ENCODE results near the gene TDRD12. TPM values are rescaled to one million over a fixed set of nuclear protein-coding genes. Genes with fewer than 3 reads are reported as not detected.
"Not testable (repeated sequence)": the region's sequence is repeated elsewhere in the genome, so short reads cannot be mapped to it uniquely, and the experiment has no call there.

Gene TDRD12
- total RNA-seq, 1 donor from 2014 or later = not detected

- no peak overlapping the region for H3K27ac Mint-ChIP-seq (ENCODE audit: unreplicated experiment)
- peaks cover 6% of the 10 kb centered on the region for H3K36me3 Mint-ChIP-seq (ENCODE audit: unreplicated experiment)
- peaks cover 2% of the 10 kb centered on the region for H3K27me3 Mint-ChIP-seq (ENCODE audit: unreplicated experiment)
- no peak overlapping the region for H3K4me3 Mint-ChIP-seq (ENCODE audit: unreplicated experiment)
- H3K4me1 Mint-ChIP-seq (ENCODE audit: low read depth, unreplicated experiment) = no peaks in the 10 kb centered on the region
- peaks cover 2% of the 10 kb centered on the region for H3K9me3 Mint-ChIP-seq (ENCODE audit: unreplicated experiment)
- no peak for DNase-seq
- TF ChIP-seq CTCF (IDR thresholded peaks at IDR 0.05; ENCODE audit: partially characterized antibody, unreplicated experiment) = no peak
These were observed 10.5 kb upstream of the TDRD12 start for GRCh38 chr19:32709032-32709431.

GRCh38 chr19:32711747-32712146, 7.8 kb upstream of the TDRD12 start:
- no peaks in the 10 kb centered on the region for H3K36me3 Mint-ChIP-seq (ENCODE audit: unreplicated experiment)
- no peaks in the 10 kb centered on the region for H3K9me3 Mint-ChIP-seq (ENCODE audit: unreplicated experiment)
- no peak for TF ChIP-seq CTCF (IDR thresholded peaks at IDR 0.05; ENCODE audit: partially characterized antibody, unreplicated experiment)

GRCh38 chr19:32716203-32716602, 3.4 kb upstream of the TDRD12 start:
- H3K27ac Mint-ChIP-seq (ENCODE audit: unreplicated experiment); H3K4me1 Mint-ChIP-seq (ENCODE audit: low read depth, unreplicated experiment); H3K27me3 Mint-ChIP-seq (ENCODE audit: unreplicated experiment); DNase-seq; H3K36me3 Mint-ChIP-seq (ENCODE audit: unreplicated experiment); H3K9me3 Mint-ChIP-seq (ENCODE audit: unreplicated experiment); H3K4me3 Mint-ChIP-seq (ENCODE audit: unreplicated experiment): not testable (repeated sequence)

More at GRCh38 chr19:32711747-32712146, 7.8 kb upstream of the TDRD12 start:
- Mint-ChIP-seq H3K4me3 (ENCODE audit: unreplicated experiment) (no peak overlapping the region), H3K4me1 (ENCODE audit: low read depth, unreplicated experiment) (no peaks in the 10 kb centered on the region), H3K27ac (ENCODE audit: unreplicated experiment) (no peak overlapping the region), H3K27me3 (ENCODE audit: unreplicated experiment) (peaks cover 2% of the 10 kb centered on the region)
- no peak for DNase-seq

GRCh38 chr19:32717496-32717895, 2.1 kb upstream of the TDRD12 start:
- peaks cover 2% of the 10 kb centered on the region for H3K9me3 Mint-ChIP-seq (ENCODE audit: unreplicated experiment)

GRCh38 chr19:32718286-32718685, 1.3 kb upstream of the TDRD12 start:
- H3K9me3 Mint-ChIP-seq (ENCODE audit: unreplicated experiment) = peaks cover 2% of the 10 kb centered on the region
- no peak for DNase-seq
- peaks cover 6% of the 10 kb centered on the region for H3K27me3 Mint-ChIP-seq (ENCODE audit: unreplicated experiment)
- H3K4me3 Mint-ChIP-seq (ENCODE audit: unreplicated experiment) = no peak overlapping the region
- no peak overlapping the region for H3K27ac Mint-ChIP-seq (ENCODE audit: unreplicated experiment)
- no peak for TF ChIP-seq CTCF (IDR thresholded peaks at IDR 0.05; ENCODE audit: partially characterized antibody, unreplicated experiment)
- H3K36me3 Mint-ChIP-seq (ENCODE audit: unreplicated experiment) = no peaks in the 10 kb centered on the region
- no peaks in the 10 kb centered on the region for H3K4me1 Mint-ChIP-seq (ENCODE audit: low read depth, unreplicated experiment)

More at GRCh38 chr19:32717496-32717895, 2.1 kb upstream of the TDRD12 start:
- H3K4me3 Mint-ChIP-seq (ENCODE audit: unreplicated experiment) = no peak overlapping the region
- no peak for TF ChIP-seq CTCF (IDR thresholded peaks at IDR 0.05; ENCODE audit: partially characterized antibody, unreplicated experiment)
- H3K36me3 Mint-ChIP-seq (ENCODE audit: unreplicated experiment) = no peaks in the 10 kb centered on the region
- no peak overlapping the region for H3K27ac Mint-ChIP-seq (ENCODE audit: unreplicated experiment)
- no peak for DNase-seq
- H3K4me1 Mint-ChIP-seq (ENCODE audit: low read depth, unreplicated experiment) = no peaks in the 10 kb centered on the region
- peaks cover 6% of the 10 kb centered on the region for H3K27me3 Mint-ChIP-seq (ENCODE audit: unreplicated experiment)
